ENCODE measurements around the gene MKNK1.

MKNK1 gene

DNA sequence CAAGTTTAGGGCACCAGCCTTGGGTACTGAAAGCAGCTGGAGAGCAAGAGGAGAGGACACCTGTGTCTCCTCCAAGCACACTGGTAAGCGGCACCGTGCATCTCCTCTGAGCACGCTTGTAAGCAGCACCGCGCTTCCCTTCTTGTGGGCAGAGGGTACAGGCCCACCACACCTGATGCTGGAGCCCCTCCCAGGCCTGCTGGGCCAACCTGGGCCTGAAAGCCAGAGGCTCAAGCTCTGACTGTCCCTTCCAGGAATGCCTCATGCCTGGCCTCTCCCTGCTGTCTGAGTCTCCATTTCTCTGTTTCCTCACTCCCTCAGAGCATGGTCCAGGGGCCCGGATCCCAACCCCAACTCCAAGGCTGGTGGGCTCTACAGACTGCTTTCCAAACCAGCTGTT lies 88.5 kb downstream of the MKNK1 start:
- H3K27me3 ChIP-seq (ENCODE audit: insufficient read depth, poor library complexity, severe bottlenecking): peaks cover 7% of the 10 kb centered on the region
- no peak for DNase-seq (ENCODE audit: low read depth in 1 of 2, low spot score in 1 of 2)
- H3K4me3 ChIP-seq (replicated peaks; ENCODE audit: insufficient read depth, low read length): no peak overlapping the region
- TF ChIP-seq, protein P1, sequence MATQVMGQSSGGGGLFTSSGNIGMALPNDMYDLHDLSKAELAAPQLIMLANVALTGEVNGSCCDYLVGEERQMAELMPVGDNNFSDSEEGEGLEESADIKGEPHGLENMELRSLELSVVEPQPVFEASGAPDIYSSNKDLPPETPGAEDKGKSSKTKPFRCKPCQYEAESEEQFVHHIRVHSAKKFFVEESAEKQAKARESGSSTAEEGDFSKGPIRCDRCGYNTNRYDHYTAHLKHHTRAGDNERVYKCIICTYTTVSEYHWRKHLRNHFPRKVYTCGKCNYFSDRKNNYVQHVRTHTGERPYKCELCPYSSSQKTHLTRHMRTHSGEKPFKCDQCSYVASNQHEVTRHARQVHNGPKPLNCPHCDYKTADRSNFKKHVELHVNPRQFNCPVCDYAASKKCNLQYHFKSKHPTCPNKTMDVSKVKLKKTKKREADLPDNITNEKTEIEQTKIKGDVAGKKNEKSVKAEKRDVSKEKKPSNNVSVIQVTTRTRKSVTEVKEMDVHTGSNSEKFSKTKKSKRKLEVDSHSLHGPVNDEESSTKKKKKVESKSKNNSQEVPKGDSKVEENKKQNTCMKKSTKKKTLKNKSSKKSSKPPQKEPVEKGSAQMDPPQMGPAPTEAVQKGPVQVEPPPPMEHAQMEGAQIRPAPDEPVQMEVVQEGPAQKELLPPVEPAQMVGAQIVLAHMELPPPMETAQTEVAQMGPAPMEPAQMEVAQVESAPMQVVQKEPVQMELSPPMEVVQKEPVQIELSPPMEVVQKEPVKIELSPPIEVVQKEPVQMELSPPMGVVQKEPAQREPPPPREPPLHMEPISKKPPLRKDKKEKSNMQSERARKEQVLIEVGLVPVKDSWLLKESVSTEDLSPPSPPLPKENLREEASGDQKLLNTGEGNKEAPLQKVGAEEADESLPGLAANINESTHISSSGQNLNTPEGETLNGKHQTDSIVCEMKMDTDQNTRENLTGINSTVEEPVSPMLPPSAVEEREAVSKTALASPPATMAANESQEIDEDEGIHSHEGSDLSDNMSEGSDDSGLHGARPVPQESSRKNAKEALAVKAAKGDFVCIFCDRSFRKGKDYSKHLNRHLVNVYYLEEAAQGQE (IDR thresholded peaks at IDR 0.05; ENCODE audit: insufficient replicate concordance, low read depth): no peak
- TF ChIP-seq POLR2AphosphoS5 (IDR thresholded peaks at IDR 0.05; ENCODE audit: low read depth): no peak
- TF ChIP-seq, protein P2, sequence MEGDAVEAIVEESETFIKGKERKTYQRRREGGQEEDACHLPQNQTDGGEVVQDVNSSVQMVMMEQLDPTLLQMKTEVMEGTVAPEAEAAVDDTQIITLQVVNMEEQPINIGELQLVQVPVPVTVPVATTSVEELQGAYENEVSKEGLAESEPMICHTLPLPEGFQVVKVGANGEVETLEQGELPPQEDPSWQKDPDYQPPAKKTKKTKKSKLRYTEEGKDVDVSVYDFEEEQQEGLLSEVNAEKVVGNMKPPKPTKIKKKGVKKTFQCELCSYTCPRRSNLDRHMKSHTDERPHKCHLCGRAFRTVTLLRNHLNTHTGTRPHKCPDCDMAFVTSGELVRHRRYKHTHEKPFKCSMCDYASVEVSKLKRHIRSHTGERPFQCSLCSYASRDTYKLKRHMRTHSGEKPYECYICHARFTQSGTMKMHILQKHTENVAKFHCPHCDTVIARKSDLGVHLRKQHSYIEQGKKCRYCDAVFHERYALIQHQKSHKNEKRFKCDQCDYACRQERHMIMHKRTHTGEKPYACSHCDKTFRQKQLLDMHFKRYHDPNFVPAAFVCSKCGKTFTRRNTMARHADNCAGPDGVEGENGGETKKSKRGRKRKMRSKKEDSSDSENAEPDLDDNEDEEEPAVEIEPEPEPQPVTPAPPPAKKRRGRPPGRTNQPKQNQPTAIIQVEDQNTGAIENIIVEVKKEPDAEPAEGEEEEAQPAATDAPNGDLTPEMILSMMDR (IDR thresholded peaks at IDR 0.05; ENCODE audit: insufficient read depth, low read length): no peak
- TF ChIP-seq SPI1 (IDR thresholded peaks at IDR 0.05; ENCODE audit: borderline replicate concordance, low read depth): no peak
- no peak for TF ChIP-seq GABPA (IDR thresholded peaks at IDR 0.05; ENCODE audit: low read depth)
- H3K27ac ChIP-seq (replicated peaks): no peak overlapping the region

DNA sequence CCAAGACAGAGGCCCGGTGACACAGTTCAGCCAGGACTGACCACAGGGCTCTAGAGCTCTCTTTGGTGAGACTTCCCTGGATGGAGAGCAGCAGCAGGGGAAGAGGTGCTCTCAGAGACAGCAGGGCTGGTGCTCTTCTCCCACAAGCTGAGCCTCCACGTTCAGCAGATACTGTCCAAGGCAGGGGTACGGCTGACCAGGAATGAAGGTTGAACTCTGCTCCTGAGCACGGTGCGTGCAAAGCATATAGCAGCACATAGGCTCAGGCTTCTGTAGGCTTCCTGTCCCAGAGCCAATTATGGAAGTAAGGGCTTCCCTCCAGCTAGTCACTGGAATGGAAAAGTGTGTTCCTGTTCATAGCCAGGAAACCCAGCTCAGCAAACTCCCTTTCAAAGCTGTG lies 90.5 kb downstream of the MKNK1 start:
- no peak overlapping the region for H3K4me3 ChIP-seq (replicated peaks; ENCODE audit: insufficient read depth, low read length)
- DNase-seq (ENCODE audit: low read depth in 1 of 2, low spot score in 1 of 2): no peak
- TF ChIP-seq, protein P2 (IDR thresholded peaks at IDR 0.05; ENCODE audit: insufficient read depth, low read length): no peak
- no peak for TF ChIP-seq SPI1 (IDR thresholded peaks at IDR 0.05; ENCODE audit: borderline replicate concordance, low read depth)
- TF ChIP-seq, protein P1 (IDR thresholded peaks at IDR 0.05; ENCODE audit: insufficient replicate concordance, low read depth): no peak
- no peak for TF ChIP-seq POLR2AphosphoS5 (IDR thresholded peaks at IDR 0.05; ENCODE audit: low read depth)
- TF ChIP-seq GABPA (IDR thresholded peaks at IDR 0.05; ENCODE audit: low read depth): no peak
- no peak overlapping the region for H3K27ac ChIP-seq (replicated peaks)
- H3K27me3 ChIP-seq (ENCODE audit: insufficient read depth, poor library complexity, severe bottlenecking): peaks cover 7% of the 10 kb centered on the region

DNA sequence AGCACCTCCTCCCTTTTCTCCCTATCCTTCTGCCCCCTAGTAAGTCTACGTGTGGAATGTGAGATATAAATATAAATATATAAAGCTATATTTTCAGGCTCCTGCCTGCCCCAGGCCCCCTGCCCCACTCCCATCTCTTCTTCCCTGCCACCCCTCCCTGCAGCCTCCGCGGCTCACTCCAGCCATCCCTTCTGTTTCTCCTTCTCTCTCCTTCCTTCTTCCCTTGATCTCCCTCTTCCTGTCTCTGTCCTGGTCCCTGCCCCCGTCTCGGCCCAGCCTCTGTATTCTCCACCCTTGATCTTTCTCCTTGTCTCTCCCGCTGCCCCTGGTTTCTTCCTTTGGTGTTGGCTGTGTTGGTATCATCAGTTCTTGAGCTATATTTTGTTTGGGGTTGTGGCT lies 91.3 kb downstream of the MKNK1 start:
- no peak for DNase-seq (ENCODE audit: low read depth in 1 of 2, low spot score in 1 of 2)
- Histone ChIP-seq H3K27me3 (ENCODE audit: insufficient read depth, poor library complexity, severe bottlenecking) (peaks cover 7% of the 10 kb centered on the region), H3K27ac (replicated peaks) (no peak overlapping the region), H3K4me3 (replicated peaks; ENCODE audit: insufficient read depth, low read length) (no peak overlapping the region)
- TF ChIP-seq, protein P2 (IDR thresholded peaks at IDR 0.05; ENCODE audit: insufficient read depth, low read length): no peak
- TF ChIP-seq, protein P1 (IDR thresholded peaks at IDR 0.05; ENCODE audit: insufficient replicate concordance, low read depth): no peak
- TF ChIP-seq SPI1 (IDR thresholded peaks at IDR 0.05; ENCODE audit: borderline replicate concordance, low read depth) (no peak), POLR2AphosphoS5 (IDR thresholded peaks at IDR 0.05; ENCODE audit: low read depth) (no peak), GABPA (IDR thresholded peaks at IDR 0.05; ENCODE audit: low read depth) (no peak)

All from HL-60 (cell line).